COR-L47 (cell line): ENCODE results near the gene CD1B.
"Not testable (repeated sequence)": the region's sequence is repeated elsewhere in the genome, so short reads cannot be mapped to it uniquely, and the experiment has no call there.

Experiments
- DNase-seq: peaks from one replicate; lab custom pipeline; 2025; lab: John Stamatoyannopoulos, UW

CD1B gene

DNA sequence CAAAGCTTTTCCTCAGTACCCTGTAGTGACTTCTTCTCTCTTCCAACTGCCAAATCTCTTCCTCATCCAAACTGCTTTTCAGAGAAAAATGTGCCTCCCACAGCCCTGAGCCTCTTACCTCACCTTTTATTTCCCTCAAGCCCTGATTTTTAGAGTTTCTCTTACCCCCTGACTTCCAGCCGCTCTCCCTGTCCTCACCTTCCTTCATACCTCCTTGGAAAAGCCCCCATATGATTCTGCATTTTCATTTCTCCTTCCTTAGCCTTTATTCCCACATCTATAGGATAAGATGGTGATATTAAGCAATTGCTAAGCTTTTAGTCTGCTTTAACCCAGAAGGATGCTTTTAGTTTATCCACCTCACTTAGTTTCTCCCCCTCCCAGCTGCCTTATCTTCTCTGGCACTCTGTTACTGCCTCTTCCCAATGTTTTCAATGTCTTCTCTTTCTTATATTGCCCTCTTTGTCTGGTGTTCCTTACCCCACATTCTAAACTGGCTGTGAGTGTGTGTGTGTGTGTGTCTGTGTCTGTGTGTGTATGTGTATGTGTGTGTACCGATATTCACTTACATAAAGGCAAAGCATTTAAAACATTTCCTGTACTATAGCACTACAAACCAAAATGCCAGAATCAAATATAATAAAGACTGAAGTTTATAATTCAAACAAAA is at the start of gene CD1B:
Gene CD1B (minus strand): TSS at position 51 of the 670 bp plus-strand sequence. CDS start 108 bp downstream, outside the sequence.
- no peak for DNase-seq

DNA sequence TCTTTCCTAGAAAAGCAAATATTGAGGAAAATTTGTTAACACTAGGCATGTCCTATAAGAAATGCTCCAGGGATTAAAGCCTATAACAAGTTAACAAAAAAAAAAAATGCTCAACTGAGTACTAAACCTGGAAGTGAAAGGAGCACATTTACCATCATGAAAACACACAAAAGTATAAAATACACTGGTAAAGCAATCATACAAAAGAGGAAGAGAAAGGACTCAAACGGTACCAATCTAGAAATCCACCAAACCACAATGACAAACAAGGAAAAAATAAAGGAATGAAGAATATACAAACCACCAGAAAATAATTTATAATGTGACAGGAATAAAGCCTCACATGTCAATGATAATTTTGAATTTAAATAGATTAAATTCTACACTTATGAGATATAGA is 43.5 kb upstream of the CD1B start:
- no peak for DNase-seq

DNA sequence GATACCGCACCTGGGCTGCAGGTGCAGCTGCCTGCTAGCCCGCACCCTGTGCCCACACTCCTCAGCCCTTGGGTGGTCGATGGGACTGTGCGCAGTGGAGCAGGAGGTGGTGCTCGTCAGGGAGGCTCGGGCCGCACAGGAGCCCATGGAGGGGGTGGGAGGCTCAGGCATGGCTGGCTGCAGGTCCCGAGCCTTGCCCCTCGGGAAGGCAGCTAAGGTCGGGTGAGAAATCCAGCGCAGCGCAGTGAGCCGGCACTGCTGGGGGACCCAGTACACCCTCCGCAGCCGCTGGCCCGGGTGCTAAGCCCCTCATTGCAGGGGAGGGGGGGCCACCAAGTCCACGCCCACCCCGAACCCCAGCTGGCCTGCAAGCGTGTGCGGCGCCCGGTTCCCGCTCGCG is 42.8 kb upstream of the CD1B start:
- not testable (repeated sequence) for DNase-seq

DNA sequence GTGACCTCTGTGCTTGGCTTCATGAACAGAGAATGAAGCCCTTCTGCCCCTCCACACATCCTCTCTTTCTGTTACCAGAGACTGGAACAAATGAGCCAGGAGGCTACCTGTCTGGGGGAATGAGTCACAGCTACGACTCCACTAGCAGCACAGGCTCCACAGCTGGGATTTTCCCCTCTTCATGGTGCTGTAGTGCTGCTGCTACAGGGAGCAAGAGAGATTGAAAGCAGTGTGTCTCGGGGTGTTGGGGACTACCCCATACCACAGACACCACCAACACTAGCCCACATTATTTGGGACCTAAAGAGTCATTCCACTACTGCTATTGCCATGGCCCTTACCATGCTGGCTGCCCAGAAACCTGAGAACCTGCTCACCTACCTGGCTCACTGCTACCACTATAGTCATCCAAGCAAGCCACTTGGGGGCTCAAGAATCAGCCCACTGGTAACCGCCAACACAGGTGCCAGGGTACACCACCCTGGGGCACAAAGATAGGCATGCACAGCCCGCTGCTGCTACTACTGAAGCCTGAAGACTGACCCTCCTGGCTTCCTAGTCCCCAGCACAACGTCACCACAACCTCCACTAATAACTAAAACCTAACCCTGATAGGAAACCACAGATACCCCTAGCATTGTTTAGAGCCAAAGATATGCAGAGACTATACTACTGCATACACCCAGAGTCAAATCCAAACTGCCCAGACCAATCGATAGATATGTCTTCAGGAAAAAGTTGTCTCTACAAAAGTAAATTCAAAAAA is 40.0 kb upstream of the CD1B start:
- no peak for DNase-seq

DNA sequence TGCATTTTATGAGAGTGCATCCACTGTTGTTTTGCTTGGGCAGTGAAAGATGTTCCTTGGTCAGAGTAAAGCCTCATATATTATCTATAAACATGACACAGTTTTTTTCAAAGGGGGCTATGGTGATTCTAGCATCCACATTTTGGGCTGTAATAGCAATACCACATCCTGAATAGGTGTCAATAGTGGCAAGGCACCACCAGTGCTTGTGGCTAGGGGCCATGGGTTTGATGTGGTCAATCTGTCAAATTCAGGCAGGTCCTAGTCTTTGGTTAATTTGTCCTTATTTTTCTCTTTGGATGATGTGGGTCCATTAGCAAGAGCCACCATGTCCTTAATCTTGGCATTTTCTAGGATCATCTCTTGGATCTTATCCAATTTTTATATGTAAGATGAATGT is 35.5 kb upstream of the CD1B start:
- DNase-seq, result no peak

DNA sequence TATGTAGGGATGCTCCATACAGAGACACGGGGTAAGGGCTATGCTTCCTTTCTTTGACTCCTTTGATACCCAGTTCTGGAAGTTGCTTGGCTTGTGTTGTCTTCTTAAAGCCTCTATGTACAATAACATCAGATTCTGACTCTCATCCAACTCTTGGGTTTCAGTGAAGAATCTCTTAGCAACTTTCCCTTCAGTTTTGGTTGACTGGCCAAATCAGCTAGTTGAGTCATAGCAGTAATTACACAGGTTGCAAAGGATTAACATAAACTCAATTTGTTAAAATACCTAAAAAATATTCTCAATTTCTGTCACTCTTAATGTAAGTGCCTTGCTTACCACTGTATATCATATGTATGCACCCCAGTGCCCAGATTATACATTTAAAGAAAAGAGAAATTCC is 31.6 kb upstream of the CD1B start:
- no peak for DNase-seq

DNA sequence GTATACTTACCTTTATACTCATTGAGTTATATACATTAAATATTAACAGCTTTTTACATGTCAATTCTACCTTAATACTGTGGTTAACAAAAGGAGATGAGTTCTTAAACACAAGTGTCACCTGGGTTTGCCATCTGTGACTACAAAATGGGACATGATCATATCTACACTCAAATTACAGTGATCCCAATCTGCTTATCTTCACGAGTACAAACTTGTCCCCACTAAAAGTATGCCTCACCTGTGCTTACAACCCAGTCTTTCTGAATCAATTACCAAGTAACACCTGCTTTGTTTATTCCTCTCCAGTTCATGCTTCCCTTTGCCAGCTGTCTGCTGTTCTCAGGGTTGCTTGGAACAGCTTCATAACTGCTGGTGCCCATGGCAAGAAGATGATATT is 31.2 kb upstream of the CD1B start:
- no peak for DNase-seq

DNA sequence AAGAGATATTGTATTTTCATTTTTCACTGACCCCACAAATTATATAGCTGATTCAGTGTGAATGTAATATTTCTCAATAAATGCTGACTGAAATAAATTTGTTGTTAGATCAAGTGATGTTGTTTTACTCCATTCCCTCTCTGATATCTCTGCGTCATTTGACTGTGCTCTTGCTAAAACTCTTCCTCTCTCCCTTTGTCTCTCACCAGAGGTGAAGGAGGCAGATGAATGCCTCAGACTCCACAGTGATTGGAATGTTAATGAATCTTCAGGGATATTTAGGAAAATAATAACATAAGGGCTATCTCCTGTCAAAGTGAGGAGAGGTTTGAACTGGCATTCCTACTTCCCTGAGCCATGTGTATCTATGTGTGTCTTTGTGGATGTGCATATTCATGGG is 26.1 kb upstream of the CD1B start:
- DNase-seq, result no peak

DNA sequence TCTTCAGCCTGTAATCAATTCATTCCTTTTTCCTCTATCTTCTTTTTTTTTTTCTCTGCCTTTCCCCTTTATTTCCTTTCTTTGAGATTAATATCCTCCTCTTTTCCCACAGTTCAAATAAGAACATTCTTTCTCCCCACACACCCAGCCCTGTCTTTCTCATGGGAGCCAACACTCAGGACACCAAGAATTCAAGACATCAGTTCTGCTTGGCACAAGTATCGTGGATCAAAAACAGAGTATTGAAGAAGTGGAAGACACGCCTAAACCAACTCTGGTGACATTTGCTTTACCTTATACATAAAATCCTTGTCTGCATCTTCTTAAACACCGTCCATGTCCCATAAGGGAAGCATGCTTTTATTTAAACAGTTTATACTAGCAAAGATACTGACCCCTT is 25.3 kb upstream of the CD1B start:
- DNase-seq, result no peak

DNA sequence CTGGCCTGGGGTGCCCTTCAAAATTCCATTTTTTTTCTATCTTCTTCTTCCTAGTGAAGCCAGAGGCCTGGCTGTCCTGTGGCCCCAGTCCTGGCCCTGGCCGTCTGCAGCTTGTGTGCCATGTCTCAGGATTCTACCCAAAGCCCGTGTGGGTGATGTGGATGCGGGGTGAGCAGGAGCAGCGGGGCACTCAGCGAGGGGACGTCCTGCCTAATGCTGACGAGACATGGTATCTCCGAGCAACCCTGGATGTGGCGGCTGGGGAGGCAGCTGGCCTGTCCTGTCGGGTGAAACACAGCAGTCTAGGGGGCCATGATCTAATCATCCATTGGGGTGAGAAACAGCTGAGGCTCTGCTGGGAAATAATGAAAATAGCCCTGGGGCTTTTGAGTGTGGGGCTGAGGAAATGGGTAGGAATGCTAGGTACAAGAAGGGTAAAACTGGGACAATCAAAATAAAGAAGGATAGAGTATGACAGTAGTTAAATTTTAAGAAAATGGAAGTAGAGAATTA is 24.5 kb upstream of the CD1B start:
- no peak for DNase-seq

DNA sequence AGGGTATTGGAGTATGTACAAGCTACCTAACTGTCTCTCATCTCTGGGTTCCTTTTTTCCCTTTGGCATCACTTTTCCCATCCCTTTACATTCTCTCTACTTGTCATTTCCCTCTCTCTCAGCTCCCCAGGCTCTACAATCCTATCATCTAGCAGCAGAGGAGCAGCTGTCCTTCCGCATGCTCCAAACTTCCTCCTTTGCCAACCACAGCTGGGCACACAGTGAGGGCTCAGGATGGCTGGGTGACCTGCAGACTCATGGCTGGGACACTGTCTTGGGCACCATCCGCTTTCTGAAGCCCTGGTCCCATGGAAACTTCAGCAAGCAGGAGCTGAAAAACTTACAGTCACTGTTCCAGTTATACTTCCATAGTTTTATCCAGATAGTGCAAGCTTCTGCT is 22.9 kb upstream of the CD1B start:
- no peak for DNase-seq

DNA sequence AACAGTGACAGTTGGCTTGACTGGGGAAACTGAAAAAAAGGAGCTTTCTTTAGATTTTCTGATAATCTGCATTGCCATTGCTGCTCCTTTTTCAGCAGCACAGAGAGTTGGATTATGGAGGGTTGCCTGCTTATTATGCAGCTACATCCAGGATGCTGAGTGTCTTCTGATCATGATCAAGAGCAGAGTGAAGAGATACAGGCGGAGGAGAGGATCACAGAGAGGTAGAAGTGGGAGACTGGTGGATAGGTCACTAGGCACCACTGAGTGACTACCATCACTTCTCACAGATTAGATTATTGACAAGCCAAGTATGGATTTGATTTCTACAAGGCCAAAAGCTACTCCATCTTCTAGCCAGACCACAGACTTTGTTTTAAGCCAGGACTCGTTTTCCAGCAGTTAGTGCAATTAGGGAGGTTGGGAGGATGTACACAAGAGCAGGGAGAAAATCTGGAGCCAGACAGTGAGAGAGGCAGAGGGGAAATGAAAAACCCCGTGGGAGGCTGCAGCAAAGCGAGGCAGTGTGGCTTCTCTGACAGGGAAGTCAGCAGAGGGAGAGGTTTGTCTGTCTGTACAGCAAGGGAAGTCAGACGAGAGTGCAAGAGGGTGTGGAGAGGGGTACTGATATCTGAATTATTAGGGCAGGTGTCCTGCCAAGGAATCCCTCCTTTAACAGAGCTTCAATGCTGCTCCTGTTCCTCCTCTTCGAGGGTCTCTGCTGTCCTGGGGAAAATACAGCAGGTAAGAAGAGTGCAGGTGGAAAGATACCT is 22.2 kb upstream of the CD1B start, which contains the start of gene CD1E:
Gene CD1E (plus strand): TSS at position 592 of the 773 bp plus-strand sequence. CDS start 95 bp downstream, at position 687.
- no peak for DNase-seq

DNA sequence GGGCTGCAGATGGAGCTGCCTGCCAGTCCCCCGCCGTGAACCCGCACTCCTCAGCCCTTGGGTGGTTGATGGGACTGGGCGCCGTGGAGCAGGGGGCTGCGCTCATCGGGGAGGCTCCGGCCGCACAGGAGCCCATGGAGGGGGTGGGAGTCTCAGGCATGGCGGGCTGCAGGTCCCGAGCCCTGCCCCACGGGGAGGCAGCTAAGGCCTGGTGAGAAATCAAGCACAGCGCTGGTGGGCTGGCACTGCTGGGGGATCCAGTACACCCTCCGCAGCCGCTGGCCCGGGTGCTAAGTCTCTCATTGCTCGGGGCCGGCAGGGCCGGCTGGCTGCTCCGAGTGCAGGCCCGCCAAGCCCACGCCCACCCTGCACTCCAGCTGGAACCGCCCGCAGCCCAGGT is 17.6 kb upstream of the CD1B start:
- not testable (repeated sequence) for DNase-seq

DNA sequence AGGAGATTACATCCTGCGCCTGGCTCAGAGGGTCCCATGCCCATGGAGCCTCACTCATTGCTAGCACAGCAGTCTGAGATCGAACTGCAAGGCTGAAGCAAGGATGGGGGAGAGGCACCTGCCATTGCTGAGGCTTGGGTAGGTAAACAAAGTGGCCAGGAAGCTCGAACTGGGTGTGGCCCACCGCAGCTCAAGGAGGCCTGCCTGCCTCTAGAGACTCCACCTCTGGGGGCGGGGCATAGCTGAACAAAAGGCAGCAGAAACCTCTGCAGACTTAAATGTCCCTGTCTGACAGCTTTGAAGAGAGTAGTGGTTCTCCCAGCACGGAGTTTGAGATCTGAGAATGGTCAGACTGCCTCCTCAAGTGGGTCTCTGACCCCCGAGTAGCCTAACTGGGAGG is 5.1 kb upstream of the CD1B start:
- not testable (repeated sequence) for DNase-seq

DNA sequence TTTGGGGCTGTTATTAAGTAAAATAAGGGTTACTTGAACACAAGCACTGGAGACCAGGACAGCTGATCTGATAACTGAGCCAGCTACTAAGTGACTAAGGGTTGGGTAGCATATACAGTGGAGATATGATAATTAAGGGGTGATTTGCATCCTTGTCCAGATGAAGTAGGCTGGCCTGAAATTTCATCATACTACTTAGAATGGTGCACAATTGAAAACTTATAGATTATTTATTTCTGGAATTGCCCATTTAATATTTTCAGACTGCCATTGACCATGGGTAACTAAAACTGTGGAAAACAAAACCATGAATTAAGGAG is 3.8 kb upstream of the CD1B start:
- DNase-seq, result no peak

DNA sequence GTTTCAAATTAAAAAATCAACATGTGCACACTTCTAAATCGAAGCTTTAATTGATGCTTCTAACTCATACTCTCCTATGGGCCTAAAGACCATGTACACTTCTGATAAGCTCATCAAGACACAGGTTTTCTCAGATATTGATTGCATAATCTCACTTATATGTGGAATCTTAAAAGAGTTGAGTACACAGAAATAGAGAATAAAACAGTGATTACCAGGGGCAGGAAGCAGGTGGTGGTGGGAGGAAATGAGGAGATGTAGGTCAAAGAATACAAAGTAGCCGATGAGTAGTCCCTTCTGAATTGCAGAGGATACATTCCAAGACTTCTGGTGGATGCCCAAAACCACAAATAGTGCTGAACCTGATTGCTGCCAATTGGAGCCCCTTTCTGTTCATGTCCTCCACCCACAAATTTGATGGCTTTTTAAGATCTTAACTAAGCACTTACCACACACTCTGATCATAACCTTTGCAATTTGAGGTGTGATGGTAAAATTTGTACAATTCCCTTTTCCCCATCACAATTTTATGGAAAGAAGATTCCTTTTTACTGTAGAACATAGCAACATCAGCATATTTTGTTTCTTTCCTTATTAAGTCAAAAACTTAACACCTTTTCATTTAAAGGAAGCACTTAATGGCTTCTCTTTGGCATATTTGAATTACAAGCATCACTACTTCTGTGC is 3.3 kb upstream of the CD1B start:
- no peak for DNase-seq

DNA sequence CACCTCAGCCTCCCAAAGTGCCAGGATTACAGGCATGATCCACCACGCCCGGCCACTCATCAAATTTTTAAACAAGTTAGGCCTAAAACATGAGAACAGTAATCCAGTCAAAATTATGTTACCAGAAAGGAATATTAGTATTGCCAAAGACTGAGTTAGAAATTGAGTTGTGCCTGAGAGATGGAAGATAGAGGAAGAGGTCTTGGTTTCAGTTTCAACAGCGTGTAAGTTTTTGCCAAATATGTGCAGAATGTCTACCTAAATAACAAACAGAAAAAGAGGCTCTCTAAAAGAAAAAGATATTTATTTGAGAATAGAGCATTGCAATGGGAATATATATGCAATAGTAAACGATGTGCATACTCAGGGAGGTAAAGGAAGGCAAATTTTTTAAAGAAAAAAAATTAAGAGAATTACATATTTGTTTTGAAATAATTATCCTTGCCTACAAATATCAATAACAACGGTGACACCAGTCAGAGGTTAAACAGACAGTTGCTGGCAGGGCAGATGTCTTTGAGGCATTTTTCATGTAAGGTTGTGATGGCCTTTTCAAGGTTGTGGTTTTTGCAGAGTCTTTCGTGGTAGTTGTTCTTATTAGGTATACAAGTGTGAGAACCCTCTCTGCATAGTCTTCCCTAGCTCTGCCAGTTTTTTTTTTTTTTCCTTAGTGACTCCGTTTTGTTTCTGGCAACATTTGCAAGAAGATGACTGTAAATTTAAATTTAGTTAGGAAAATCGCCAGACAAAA is 2.2 kb upstream of the CD1B start:
- DNase-seq, result no peak

DNA sequence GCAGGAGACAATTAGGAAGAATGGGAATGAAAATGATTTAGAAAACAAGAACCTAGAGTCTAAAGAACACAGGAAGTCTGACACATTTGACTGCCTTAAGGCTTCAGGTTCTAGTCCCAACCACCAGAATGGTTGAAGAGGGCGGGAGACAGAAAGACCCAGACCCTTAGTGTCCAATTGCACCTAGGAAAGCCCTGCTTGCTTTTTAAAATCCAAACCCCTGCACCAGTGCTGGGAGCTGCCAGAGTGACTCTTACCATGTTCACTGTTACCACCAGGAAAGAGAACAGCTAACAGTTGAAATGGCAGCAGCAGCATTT is 265 bp downstream of the CD1B start:
- no peak for DNase-seq

DNA sequence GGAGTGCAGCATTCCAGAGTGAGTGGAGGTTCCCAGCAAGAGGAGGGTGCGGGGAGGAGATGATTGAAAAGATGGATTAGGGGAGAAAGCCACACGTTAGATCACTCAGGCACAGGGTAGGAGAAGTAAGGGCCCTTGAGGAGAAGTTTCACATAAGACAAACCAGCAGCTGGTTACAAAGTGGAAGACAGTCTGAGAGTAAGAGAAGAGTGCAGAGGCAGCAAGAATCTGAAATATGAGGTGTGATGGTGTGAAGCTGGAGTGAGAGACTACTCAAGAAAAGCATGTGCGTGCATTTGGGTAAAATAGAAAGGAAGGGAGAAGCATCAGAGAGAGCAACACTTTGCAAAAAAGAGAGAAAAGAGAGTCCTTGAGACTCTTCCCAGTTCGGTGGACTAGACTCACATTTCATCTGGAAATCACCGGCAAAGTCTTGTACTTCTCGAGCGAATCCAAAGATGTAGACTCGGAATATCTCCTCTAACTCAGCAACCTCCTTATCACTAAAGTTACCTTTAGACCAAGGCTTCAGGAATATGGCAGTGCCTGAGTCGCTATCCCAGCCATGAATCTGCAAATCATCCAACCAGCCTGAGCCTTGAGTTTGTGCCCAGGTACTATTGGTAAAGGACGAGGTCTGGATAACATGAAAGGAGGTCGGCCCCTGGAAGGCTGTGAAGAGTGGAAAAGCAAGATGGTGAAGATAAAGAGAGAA is 783 bp downstream of the CD1B start:
- no peak for DNase-seq

DNA sequence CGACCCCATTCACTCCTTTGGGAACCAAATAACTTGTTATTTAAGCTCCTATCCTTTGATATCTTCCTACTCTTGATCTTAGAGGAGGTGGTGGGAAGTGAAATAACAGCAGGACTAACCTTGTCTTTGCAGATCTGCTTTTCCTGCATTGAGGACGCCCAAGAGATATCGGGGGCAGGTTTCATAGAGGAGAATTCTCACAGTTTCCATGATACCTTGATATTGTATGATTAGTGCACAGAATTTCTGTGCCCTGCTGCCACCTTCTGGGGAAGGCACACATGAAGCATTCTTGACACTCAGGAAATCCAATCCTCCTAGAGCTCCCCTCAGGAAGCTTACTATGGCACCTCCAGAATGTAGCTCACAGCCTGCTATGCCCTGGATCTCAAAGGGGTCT is 1.6 kb downstream of the CD1B start:
- no peak for DNase-seq

DNA sequence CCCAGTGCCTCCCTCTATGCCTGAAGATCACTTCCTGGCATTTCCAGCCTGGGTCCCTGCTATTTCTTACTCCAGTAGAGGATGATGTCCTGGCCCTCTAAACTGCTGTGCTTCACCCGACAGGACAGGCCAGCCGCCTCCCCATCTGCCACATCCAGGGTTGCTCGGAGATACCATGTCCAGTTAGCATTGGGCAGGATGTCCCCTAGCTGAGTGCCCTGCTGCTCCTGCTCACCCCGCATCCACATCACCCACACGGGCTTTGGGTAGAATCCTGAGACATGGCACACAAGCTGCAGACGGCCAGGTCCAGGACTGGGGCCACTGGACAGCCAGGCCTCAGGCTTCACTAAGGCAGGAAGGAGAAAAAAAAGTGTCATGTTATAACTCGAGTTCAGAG is 2.0 kb downstream of the CD1B start:
- DNase-seq, result no peak
